BE2C (cell line): ENCODE data around the gene VPS9D1.

Source experiments
- DNase-seq: peaks from one replicate; pipeline ENCODE4 v3.0.0-alpha.2; 2020
- H3K27me3 ChIP-seq: fragments of 250-450 bp; sonication (Bioruptor Pico); 2 replicates; pipeline ENCODE4 v1.5.1; 2020; ENCODE audit warnings: mild to moderate bottlenecking
- H3K36me3 ChIP-seq: fragments of 250-450 bp; sonication (Bioruptor Pico); 2 replicates; pipeline ENCODE4 v1.5.1; 2020; ENCODE audit warnings: mild to moderate bottlenecking
- H3K4me1 ChIP-seq: fragments of 250-450 bp; sonication (Bioruptor Pico); 2 replicates; pipeline ENCODE4 v1.5.1; 2020
- H3K4me3 ChIP-seq: 2 replicates; pipeline ENCODE4 v1.5.1; 2011; ENCODE audit warnings: low read depth, low read length
- H3K9me3 ChIP-seq: fragments of 250-450 bp; sonication (Bioruptor Pico); 2 replicates; pipeline ENCODE4 v1.5.1; 2020
- TF ChIP-seq, protein P1 (sequence below): IDR thresholded peaks from 2 replicates; pipeline ENCODE4 v1.5.1; 2012; ENCODE audit warnings: mild to moderate bottlenecking, low read depth, low read length

The VPS9D1 gene

DNA sequence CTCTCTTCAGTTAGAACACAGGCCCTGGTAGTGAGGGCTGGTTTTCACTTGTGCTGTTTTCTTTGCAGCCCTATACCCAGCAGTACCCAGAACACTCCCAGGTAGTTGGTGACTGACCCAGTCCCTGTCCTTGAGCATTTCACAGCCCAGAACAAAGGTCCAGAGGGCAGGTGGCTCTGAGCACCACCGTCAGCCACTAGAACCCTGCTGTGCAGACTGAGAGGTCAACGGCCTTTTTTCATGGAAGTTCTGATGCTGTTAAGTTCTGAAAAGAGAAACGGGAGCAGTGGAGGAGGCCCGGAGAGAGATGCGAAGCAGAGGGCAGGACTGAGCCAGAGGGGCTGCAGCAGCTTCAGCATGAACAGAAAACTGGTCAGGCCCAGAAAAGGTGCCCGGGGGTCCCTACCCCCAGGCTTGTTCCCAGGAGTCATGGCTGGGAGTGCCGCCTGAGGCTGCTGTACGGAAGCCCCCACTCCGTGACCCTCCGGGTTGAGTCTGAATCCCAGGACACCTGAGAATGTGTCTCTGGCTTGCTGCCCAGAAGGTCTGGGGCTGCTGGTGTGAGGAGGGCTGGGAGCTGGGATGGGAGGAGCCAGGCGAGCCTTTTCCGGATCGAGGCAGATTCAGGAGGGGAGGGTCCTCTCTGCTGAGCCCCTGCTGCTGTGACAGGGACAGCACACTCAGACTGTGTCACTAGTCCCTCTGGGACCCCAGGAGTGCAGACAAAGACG, 9.3 kb upstream of the VPS9D1 start:
- TF ChIP-seq, protein P1, sequence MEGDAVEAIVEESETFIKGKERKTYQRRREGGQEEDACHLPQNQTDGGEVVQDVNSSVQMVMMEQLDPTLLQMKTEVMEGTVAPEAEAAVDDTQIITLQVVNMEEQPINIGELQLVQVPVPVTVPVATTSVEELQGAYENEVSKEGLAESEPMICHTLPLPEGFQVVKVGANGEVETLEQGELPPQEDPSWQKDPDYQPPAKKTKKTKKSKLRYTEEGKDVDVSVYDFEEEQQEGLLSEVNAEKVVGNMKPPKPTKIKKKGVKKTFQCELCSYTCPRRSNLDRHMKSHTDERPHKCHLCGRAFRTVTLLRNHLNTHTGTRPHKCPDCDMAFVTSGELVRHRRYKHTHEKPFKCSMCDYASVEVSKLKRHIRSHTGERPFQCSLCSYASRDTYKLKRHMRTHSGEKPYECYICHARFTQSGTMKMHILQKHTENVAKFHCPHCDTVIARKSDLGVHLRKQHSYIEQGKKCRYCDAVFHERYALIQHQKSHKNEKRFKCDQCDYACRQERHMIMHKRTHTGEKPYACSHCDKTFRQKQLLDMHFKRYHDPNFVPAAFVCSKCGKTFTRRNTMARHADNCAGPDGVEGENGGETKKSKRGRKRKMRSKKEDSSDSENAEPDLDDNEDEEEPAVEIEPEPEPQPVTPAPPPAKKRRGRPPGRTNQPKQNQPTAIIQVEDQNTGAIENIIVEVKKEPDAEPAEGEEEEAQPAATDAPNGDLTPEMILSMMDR, result no peak
- Histone ChIP-seq H3K4me3 (no peak overlapping the region), H3K36me3 (peaks cover 69% of the 10 kb centered on the region), H3K9me3 (no peaks in the 10 kb centered on the region), H3K4me1 (peaks cover 12% of the 10 kb centered on the region), H3K27me3 (no peaks in the 10 kb centered on the region)
- DNase-seq, result peak; percentile 90

DNA sequence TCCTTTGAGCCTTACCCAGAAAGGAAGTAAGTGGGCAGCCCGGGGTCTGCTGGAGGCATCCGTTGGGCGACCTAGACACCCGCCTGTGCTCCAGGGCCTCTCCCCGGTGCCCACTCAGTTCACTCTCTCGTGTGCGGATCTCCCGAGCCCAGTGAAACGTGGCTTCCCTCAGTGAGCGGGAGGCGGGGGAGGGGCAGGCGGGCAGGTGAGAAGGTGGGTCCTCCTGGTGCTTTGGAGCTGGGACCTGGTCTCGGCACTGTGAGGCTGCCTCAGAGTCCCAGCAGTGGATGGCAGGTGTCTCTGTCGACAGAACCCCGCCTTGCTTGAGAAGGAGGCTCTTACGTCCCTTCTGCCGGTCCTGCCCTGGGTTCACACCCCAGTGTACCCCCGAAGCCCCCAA, 8.6 kb upstream of the VPS9D1 start:
- H3K36me3 ChIP-seq, result peaks cover 66% of the 10 kb centered on the region
- no peak overlapping the region for H3K4me3 ChIP-seq
- TF ChIP-seq, protein P1, result no peak

DNA sequence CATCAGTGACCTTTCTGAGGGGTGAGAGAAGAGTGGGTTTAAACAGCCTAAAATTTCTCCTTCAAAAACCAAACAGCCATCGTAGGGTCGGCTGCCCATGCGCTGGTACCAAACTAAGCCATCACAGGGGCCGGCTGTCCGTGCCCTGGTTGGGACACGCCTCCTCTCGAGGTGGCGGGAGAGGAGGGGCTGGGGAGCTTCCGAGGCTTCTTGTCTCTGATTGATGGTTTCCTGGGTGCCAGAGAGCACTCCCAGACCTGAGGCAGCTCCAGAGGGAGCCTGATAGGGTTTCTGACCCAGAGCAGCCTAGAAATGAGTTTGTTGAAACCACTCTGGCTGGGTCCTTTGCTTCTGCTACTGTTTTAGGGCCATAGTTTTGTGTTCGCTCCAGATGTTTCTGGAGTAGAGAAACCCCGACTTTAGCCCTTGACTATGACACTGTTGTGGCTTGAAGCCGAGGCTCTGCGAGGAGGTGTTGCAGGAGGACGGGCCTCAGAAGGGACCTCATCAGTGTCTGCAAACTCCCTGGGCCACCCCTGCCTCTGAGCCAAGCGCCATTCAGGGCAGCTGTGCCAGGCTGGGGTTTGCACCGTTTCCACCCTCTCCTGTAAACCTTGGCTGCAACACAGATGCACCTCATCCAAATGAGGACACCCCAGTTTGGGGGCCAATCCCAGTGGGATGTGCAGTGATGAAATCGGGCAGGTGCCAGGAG, 6.9 kb upstream of the VPS9D1 start:
- Histone ChIP-seq H3K36me3 (peaks cover 65% of the 10 kb centered on the region), H3K4me1 (peaks cover 18% of the 10 kb centered on the region)
- TF ChIP-seq, protein P1, result no peak

More for the DNA sequence above, 8.6 kb upstream of the VPS9D1 start:
- H3K27me3 ChIP-seq, result no peaks in the 10 kb centered on the region
- H3K9me3 ChIP-seq, result no peaks in the 10 kb centered on the region
- DNase-seq, result no peak
- peaks cover 12% of the 10 kb centered on the region for H3K4me1 ChIP-seq

DNA sequence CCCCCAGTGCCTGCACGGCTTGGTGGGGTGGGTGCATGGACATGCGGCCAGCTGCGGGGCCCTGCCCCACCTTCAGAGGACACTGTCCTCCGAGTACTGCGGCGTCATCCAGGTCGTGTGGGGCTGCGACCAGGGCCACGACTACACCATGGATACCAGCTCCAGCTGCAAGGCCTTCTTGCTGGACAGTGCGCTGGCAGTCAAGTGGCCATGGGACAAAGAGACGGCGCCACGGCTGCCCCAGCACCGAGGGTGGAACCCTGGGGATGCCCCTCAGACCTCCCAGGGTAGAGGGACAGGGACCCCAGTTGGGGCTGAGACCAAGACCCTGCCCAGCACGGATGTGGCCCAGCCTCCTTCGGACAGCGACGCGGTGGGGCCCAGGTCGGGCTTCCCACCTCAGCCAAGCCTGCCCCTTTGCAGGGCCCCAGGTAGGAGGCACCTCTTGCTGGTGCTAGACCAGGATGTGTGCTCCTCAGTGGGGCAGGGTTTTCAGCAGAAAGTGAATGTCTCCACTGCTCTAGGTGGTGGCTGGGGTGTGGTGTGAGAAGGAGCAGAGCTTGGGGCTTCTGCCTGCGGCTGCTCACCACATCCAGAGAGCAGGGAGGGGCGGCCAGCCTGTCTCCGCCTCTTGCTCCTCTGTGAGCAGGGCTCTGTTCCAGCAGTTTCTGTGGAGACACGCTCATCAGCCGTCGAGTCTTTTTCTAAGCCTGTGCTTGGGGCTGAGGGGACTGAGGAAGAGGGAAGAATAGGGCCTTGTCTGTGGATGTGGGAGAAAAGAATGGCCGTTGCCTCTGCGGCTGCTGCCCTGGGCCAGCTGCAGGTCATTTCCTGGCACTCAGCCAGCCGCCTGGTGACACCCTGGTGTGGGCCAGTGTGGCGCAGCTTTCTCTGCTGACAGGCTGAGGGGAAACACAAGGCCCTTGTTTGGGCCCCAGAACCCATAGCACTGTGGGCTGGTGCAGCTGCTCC, 2.9 kb upstream of the VPS9D1 start:
- H3K27me3 ChIP-seq, result no peaks in the 10 kb centered on the region
- no peak overlapping the region; the same call in 1 of the 2 replicates for H3K4me3 ChIP-seq
- peaks cover 32% of the 10 kb centered on the region for H3K36me3 ChIP-seq
- peaks cover 6% of the 10 kb centered on the region; the same call in 1 of the 2 replicates for H3K4me1 ChIP-seq
- peak; percentile 51 for DNase-seq
- TF ChIP-seq, protein P1, result no peak
- no peaks in the 10 kb centered on the region for H3K9me3 ChIP-seq

More for the DNA sequence above, 6.9 kb upstream of the VPS9D1 start:
- no peak for DNase-seq
- no peaks in the 10 kb centered on the region for H3K9me3 ChIP-seq
- no peaks in the 10 kb centered on the region for H3K27me3 ChIP-seq
- H3K4me3 ChIP-seq, result no peak overlapping the region

DNA sequence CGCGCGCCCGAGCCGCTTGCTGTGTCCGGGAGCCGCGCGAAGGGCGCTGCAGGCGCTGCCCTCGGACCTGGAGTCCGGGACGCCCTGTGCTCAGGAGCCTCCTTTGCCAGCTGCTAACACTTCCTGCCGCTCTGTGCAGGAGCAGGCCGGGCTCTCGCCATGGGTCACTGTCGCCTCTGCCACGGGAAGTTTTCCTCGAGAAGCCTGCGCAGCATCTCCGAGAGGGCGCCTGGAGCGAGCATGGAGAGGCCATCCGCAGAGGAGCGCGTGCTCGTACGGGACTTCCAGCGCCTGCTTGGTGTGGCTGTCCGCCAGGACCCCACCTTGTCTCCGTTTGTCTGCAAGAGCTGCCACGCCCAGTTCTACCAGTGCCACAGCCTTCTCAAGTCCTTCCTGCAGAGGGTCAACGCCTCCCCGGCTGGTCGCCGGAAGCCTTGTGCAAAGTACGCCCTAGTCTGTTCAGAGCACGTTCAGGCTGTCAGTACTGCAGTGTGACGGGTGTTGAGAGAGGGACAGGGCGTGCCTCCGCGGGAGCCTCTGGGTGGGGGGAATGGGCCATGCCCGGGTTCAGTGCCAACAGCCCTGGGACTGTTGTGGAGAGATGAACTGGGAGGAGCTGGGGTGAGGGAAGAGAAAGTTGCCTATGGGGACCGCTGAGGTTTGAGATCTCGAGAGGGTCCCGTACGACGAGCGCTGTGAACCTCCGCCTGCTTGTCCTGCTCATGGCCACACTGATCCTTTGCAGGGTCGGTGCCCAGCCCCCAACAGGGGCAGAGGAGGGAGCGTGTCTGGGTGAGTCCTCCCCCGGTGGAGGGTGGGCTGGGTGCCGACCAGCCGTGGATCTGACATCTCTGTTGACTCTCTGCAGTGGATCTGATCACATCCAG, 1.9 kb upstream of the VPS9D1 start:
- Histone ChIP-seq H3K4me3 (peak overlapping the region; percentile 64), H3K27me3 (no peaks in the 10 kb centered on the region), H3K4me1 (peaks cover 6% of the 10 kb centered on the region; the same call in 1 of the 2 replicates), H3K36me3 (peaks cover 27% of the 10 kb centered on the region), H3K9me3 (no peaks in the 10 kb centered on the region)
- no peak for DNase-seq
- TF ChIP-seq, protein P1, result no peak
